CD14-positive monocyte (primary cell): ENCODE results near the gene ZNF680. TPM values are rescaled to one million over a fixed set of nuclear protein-coding genes. Genes with fewer than 3 reads are reported as not detected.

Experiments used
- DNase-seq, 3 donors: peaks; one replicate each; pipeline ENCODE4 v3.0.0-alpha.2; 2011 to 2022
- H2AFZ ChIP-seq: 2 replicates; pipeline ENCODE4 v1.6.0; 2012; ENCODE audit warnings: mild to moderate bottlenecking, low read depth, low read length, inconsistent platforms; ENCODE audit not compliant: insufficient read depth, poor library complexity, severe bottlenecking
- H3K27ac ChIP-seq, 2 donors: 1 replicate in 1 of 2; 2 replicates in 1 of 2; pipeline ENCODE4 v1.5.1; 2012 to 2013; ENCODE audit warnings: low read length in 2 of 2, control low read depth in 1 of 2, inconsistent platforms in 1 of 2, low read depth in 1 of 2, mild to moderate bottlenecking in 1 of 2
- H3K27me3 ChIP-seq, 2 donors: one replicate each; pipeline versions ENCODE4 v1.6.0 to v1.6.1; 2011 to 2013; ENCODE audit warnings: low read length in 2 of 2; ENCODE audit not compliant: control insufficient read depth in 2 of 2, insufficient read depth in 2 of 2
- H3K36me3 ChIP-seq, 2 donors: replicated peaks in 1 of 2; 1 replicate in 1 of 2; 2 replicates in 1 of 2; pipeline versions ENCODE4 v1.5.1 to v1.6.1; 2012 to 2013; ENCODE audit warnings: low read length in 2 of 2, control low read depth in 1 of 2, inconsistent platforms in 1 of 2, mild to moderate bottlenecking in 1 of 2; ENCODE audit not compliant: insufficient read depth in 2 of 2, control insufficient read depth in 1 of 2
- H3K4me1 ChIP-seq, 2 donors: 1 replicate in 1 of 2; 2 replicates in 1 of 2; pipeline versions ENCODE4 v1.5.1 to v1.6.1; 2012 to 2013; ENCODE audit warnings: low read length in 2 of 2, control low read depth in 1 of 2, inconsistent platforms in 1 of 2, mild to moderate bottlenecking in 1 of 2, moderate library complexity in 1 of 2; ENCODE audit not compliant: insufficient read depth in 2 of 2, control insufficient read depth in 1 of 2
- H3K4me2 ChIP-seq: replicated peaks from 2 replicates; pipeline ENCODE3; 2012; ENCODE audit warnings: low read length, moderate library complexity, mild to moderate bottlenecking; ENCODE audit not compliant: poor library complexity, severe bottlenecking; ENCODE audit errors: extremely low read depth
- H3K4me3 ChIP-seq, 3 experiments: fragments of 200-600 bp in 1 of 3; sonication (generic) in 1 of 3; replicated peaks in 1 of 3; 1 replicate in 2 of 3; 2 replicates in 1 of 3; pipeline ENCODE4 v1.5.1; 2011 to 2013; ENCODE audit warnings: low read length in 3 of 3, mild to moderate bottlenecking in 3 of 3, control low read depth in 2 of 3, low read depth in 2 of 3, inconsistent platforms in 1 of 3, moderate library complexity in 1 of 3
- H3K79me2 ChIP-seq: 2 replicates; pipeline ENCODE4 v1.6.0; 2012; ENCODE audit warnings: mild to moderate bottlenecking, control low read depth, inconsistent platforms, low read length, moderate library complexity; ENCODE audit not compliant: insufficient read depth
- H3K9ac ChIP-seq: 2 replicates; pipeline ENCODE4 v1.6.0; 2017; ENCODE audit warnings: low read length, mild to moderate bottlenecking; ENCODE audit not compliant: insufficient read depth, poor library complexity, severe bottlenecking
- H3K9me3 ChIP-seq, 2 donors: replicated peaks in 1 of 2; 1 replicate in 1 of 2; 2 replicates in 1 of 2; pipeline versions ENCODE4 v1.5.1 to v1.6.1; 2012 to 2013; ENCODE audit warnings: low read length in 2 of 2, control low read depth in 1 of 2; ENCODE audit not compliant: control insufficient read depth in 1 of 2, insufficient read depth in 1 of 2
- H4K20me1 ChIP-seq: 2 replicates; pipeline ENCODE4 v1.6.0; 2012; ENCODE audit warnings: mild to moderate bottlenecking, low read length, control low read depth, moderate library complexity; ENCODE audit not compliant: insufficient read depth
- H3K27ac Mint-ChIP-seq, 7 donors: one replicate each; pipeline ENCODE4 v1.8.0; 2020; ENCODE audit warnings: mild to moderate bottlenecking in 7 of 7, mixed read lengths in 7 of 7, moderate library complexity in 6 of 7, inconsistent platforms in 2 of 7
- H3K27me3 Mint-ChIP-seq, 3 donors: one replicate each; pipeline ENCODE4 v1.8.0; 2021 to 2022; ENCODE audit warnings: low read depth in 3 of 3, mild to moderate bottlenecking in 3 of 3, mixed read lengths in 3 of 3, moderate library complexity in 3 of 3, inconsistent platforms in 1 of 3
- H3K36me3 Mint-ChIP-seq, 2 donors: one replicate each; pipeline ENCODE4 v1.8.0; 2020; ENCODE audit warnings: mixed read lengths in 2 of 2, inconsistent platforms in 1 of 2, mild to moderate bottlenecking in 1 of 2
- H3K4me1 Mint-ChIP-seq: one replicate; pipeline ENCODE4 v1.8.0; 2020; ENCODE audit warnings: mild to moderate bottlenecking, mixed read lengths
- H3K4me3 Mint-ChIP-seq, 2 donors: one replicate each; pipeline ENCODE4 v1.8.0; 2020; ENCODE audit warnings: mild to moderate bottlenecking in 2 of 2, mixed read lengths in 2 of 2, moderate library complexity in 1 of 2
- H3K9me3 Mint-ChIP-seq, 7 donors: one replicate each; pipeline ENCODE4 v1.8.0; 2020 to 2022; ENCODE audit warnings: mixed read lengths in 7 of 7, mild to moderate bottlenecking in 6 of 7, moderate library complexity in 6 of 7, inconsistent platforms in 2 of 7
- WGBS: methylation state at CpG from one replicate; pipeline ENCODE4 v1.1.5; 2013; ENCODE audit warnings: missing lambda C conversion rate; ENCODE audit not compliant: insufficient coverage; 5-methylcytosine and 5-hydroxymethylcytosine counted together
- intact Hi-C, 2 donors: fragments of 100-400 bp; cut with micrococcal nuclease; formaldehyde crosslinking; loops; one replicate each; pipeline versions ENCODE4 v1.15.0 to v1.15.1; 2023
- polyA plus RNA-seq, 3 donors: library from polyadenylated mRNA; depleted of rRNA in 1 of 3; unstranded in 2 of 3; stranded (reverse) in 1 of 3; fragments of 300-500 nt in 2 of 3; fragments of >200 nt in 1 of 3; fragmentation: Illumina TruSeq in 2 of 3; gene quantifications; 1 replicate in 2 of 3; 2 replicates in 1 of 3; pipeline ENCODE4 v1.2.3, GENCODE V29; 2012 to 2021
- TF ChIP-seq, protein P1 (sequence below): fragments of 200-600 bp; IDR thresholded peaks from one replicate; pipeline ENCODE4 v1.8.0; 2022; ENCODE audit warnings: antibody characterized with exemption, mild to moderate bottlenecking

ZNF680 gene
- polyA plus RNA-seq, 3 donors = 0.69 to 1.6 (median 1.5) TPM

DNA sequence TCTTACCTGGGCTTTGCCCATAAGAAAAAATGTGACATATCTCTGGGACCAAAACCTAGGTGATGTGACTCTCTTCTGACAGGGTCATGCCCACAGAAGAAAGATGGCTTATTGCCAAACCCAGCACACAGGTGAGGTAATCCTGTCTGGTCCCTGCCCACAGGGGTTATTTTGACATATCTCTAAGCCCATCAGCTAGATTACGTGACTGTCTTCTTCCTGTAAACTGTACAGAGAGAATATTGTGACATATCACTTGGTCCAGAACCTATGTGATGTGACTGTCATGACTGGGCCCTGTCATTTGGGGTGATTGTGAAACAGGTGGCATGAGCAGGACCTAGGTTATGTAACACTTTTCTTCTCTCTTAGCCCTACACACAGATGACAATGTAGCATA, 48.8 kb upstream of the ZNF680 start:
- Histone ChIP-seq H4K20me1 (no peaks in the 10 kb centered on the region), H3K4me1 (no peaks in the 10 kb centered on the region), H3K9ac (no peak overlapping the region), H3K4me2 (no peak overlapping the region), H3K36me3 (no peaks in the 10 kb centered on the region), H3K27me3 (no peaks in the 10 kb centered on the region), H3K9me3 (peaks cover 35 to 38% of the 10 kb centered on the region in 2 donors), H3K4me3 (no peak overlapping the region), H3K27ac (no peak overlapping the region), H2AFZ (no peak overlapping the region), H3K79me2 (no peaks in the 10 kb centered on the region)
- Mint-ChIP-seq H3K4me3 (no peak overlapping the region), H3K27ac (no peak overlapping the region), H3K27me3 (no peaks in the 10 kb centered on the region), H3K36me3 (no peaks in the 10 kb centered on the region), H3K9me3 (peaks cover 7 to 51% (median 33%) of the 10 kb centered on the region in 7 donors), H3K4me1 (no peaks in the 10 kb centered on the region)
- no CpG with 5 or more reads among the region's 1 CpG for WGBS
- DNase-seq = no peak
- TF ChIP-seq, protein P1, sequence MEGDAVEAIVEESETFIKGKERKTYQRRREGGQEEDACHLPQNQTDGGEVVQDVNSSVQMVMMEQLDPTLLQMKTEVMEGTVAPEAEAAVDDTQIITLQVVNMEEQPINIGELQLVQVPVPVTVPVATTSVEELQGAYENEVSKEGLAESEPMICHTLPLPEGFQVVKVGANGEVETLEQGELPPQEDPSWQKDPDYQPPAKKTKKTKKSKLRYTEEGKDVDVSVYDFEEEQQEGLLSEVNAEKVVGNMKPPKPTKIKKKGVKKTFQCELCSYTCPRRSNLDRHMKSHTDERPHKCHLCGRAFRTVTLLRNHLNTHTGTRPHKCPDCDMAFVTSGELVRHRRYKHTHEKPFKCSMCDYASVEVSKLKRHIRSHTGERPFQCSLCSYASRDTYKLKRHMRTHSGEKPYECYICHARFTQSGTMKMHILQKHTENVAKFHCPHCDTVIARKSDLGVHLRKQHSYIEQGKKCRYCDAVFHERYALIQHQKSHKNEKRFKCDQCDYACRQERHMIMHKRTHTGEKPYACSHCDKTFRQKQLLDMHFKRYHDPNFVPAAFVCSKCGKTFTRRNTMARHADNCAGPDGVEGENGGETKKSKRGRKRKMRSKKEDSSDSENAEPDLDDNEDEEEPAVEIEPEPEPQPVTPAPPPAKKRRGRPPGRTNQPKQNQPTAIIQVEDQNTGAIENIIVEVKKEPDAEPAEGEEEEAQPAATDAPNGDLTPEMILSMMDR = no peak
- intact Hi-C loops = no loop called here

DNA sequence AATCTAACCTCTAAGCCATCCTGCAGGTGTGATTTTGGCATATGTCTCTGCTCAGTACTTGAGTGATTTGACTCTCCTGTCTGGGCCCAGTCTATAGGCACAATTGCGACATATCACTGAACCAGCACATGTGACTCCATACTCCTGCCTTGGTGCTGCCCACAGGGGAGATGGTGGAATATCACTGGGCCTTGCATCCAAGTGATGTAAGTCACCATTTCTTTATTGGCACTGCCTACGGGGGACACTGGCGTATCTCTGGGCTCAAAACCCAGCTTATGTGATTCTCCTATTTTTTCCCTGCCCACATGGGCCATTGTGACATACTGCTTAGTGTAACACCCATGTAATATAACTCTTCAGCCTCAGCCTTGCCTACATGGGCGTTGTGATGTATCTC, 48.1 kb upstream of the ZNF680 start:
- H3K27ac Mint-ChIP-seq = no peak overlapping the region
- intact Hi-C loops = no loop called here
- 88% methylated on average over 1 of the region's 4 CpGs for WGBS
- Histone ChIP-seq H4K20me1 (no peaks in the 10 kb centered on the region), H3K9ac (no peak overlapping the region), H3K9me3 (peaks cover 35 to 43% of the 10 kb centered on the region in 2 donors), H3K4me3 (no peak overlapping the region), H3K36me3 (no peaks in the 10 kb centered on the region), H3K27me3 (no peaks in the 10 kb centered on the region), H3K4me2 (no peak overlapping the region), H3K27ac (no peak overlapping the region), H3K4me1 (no peaks in the 10 kb centered on the region), H3K79me2 (no peaks in the 10 kb centered on the region), H2AFZ (no peak overlapping the region)
- no peak overlapping the region for H3K4me3 Mint-ChIP-seq
- peaks cover 7 to 55% (median 33%) of the 10 kb centered on the region in 7 donors for H3K9me3 Mint-ChIP-seq
- no peaks in the 10 kb centered on the region for H3K4me1 Mint-ChIP-seq
- H3K36me3 Mint-ChIP-seq = no peaks in the 10 kb centered on the region
- TF ChIP-seq, protein P1 = no peak
- no peak for DNase-seq
- H3K27me3 Mint-ChIP-seq = no peaks in the 10 kb centered on the region
